ENCODE measurements around the gene ANXA9.
A peak's percentile ranks its signal among the peaks of the same experiment; 100 is the strongest.

Gene ANXA9

GRCh38 chr1:150972417-150972940, 9.6 kb upstream of the ANXA9 start:
- TF ChIP-seq CTCF (IDR thresholded peaks at IDR 0.05; ENCODE audit: low read depth, low read length, missing control alignments) = no peak
- DNase-seq = no peak
- Histone ChIP-seq H3K36me3 (replicated peaks) (peaks cover 17% of the 10 kb centered on the region), H3K4me3 (ENCODE audit: low read depth, low read length) (peak overlapping the region; percentile 12), H3K27me3 (replicated peaks) (no peaks in the 10 kb centered on the region), H3K27ac (no peak overlapping the region)
- in situ Hi-C loops (cut with HindIII; ENCODE audit: low pct_ligation_motif_present, low sequenced_read_pairs) = no loop called here

GRCh38 chr1:150973258-150973835, 8.7 kb upstream of the ANXA9 start:
- H3K36me3 ChIP-seq (replicated peaks) = peaks cover 8% of the 10 kb centered on the region
- TF ChIP-seq CTCF (IDR thresholded peaks at IDR 0.05; ENCODE audit: low read depth, low read length, missing control alignments) = no peak
- in situ Hi-C loops (cut with HindIII; ENCODE audit: low pct_ligation_motif_present, low sequenced_read_pairs) = no loop called here
- H3K27ac ChIP-seq = peak overlapping the region; percentile 75
- DNase-seq = no peak
- H3K4me3 ChIP-seq (ENCODE audit: low read depth, low read length) = peak overlapping the region; percentile 80
- H3K27me3 ChIP-seq (replicated peaks) = no peaks in the 10 kb centered on the region

GRCh38 chr1:150973836-150974579, 8.1 kb upstream of the ANXA9 start:
- peaks cover 2% of the 10 kb centered on the region for H3K36me3 ChIP-seq (replicated peaks)
- DNase-seq = no peak
- TF ChIP-seq CTCF (IDR thresholded peaks at IDR 0.05; ENCODE audit: low read depth, low read length, missing control alignments) = no peak
- H3K27me3 ChIP-seq (replicated peaks) = no peaks in the 10 kb centered on the region
- H3K4me3 ChIP-seq (ENCODE audit: low read depth, low read length) = peak overlapping the region; percentile 80
- H3K27ac ChIP-seq = peak overlapping the region; percentile 75
- in situ Hi-C loops (cut with HindIII; ENCODE audit: low pct_ligation_motif_present, low sequenced_read_pairs) = no loop called here

GRCh38 chr1:150974580-150975478, 7.3 kb upstream of the ANXA9 start, which contains the start of gene CERS2:
Gene CERS2, minus strand, starts transcription at chr1:150974835. Its CDS starts 5,745 bp downstream, at chr1:150969090.
- peak within 1 kb of the TSS; percentile 80 for H3K4me3 ChIP-seq (ENCODE audit: low read depth, low read length)
- in situ Hi-C loops (cut with HindIII; ENCODE audit: low pct_ligation_motif_present, low sequenced_read_pairs) = no loop called here
- no peaks in the 10 kb centered on the region for H3K36me3 ChIP-seq (replicated peaks)
- H3K27ac ChIP-seq = peak within 1 kb of the TSS; percentile 75
- peak; percentile 62 for DNase-seq
- no peak for TF ChIP-seq CTCF (IDR thresholded peaks at IDR 0.05; ENCODE audit: low read depth, low read length, missing control alignments)
- H3K27me3 ChIP-seq (replicated peaks) = no peaks in the 10 kb centered on the region

GRCh38 chr1:150976401-150976821, 5.7 kb upstream of the ANXA9 start:
- no peak overlapping the region for H3K4me3 ChIP-seq (ENCODE audit: low read depth, low read length)
- DNase-seq = no peak

More at GRCh38 chr1:150976401-150976821, 5.7 kb upstream of the ANXA9 start:
- Histone ChIP-seq H3K27me3 (replicated peaks) (no peaks in the 10 kb centered on the region), H3K27ac (no peak overlapping the region), H3K36me3 (replicated peaks) (no peaks in the 10 kb centered on the region)
- no peak for TF ChIP-seq CTCF (IDR thresholded peaks at IDR 0.05; ENCODE audit: low read depth, low read length, missing control alignments)
- in situ Hi-C loops (cut with HindIII; ENCODE audit: low pct_ligation_motif_present, low sequenced_read_pairs) = no loop called here
